Mucosa of rectum (tissue), 2 donors: ENCODE results near the gene CRYGA.
"Not testable (repeated sequence)": the region's sequence is repeated elsewhere in the genome, so short reads cannot be mapped to it uniquely, and the experiment has no call there.

ENCODE experiments used
- H3K27ac ChIP-seq, 2 donors: one replicate each; pipeline ENCODE4 v1.7.0; 2013; ENCODE audit warnings: inconsistent platforms in 2 of 2, low read depth in 2 of 2, low read length in 2 of 2
- H3K27me3 ChIP-seq, 2 donors: one replicate each; pipeline ENCODE4 v1.7.0; 2013; ENCODE audit warnings: low read length in 2 of 2; ENCODE audit not compliant: control insufficient read depth in 2 of 2, insufficient read depth in 2 of 2
- H3K36me3 ChIP-seq, 2 donors: one replicate each; pipeline ENCODE4 v1.7.0; 2013; ENCODE audit warnings: low read length in 2 of 2; ENCODE audit not compliant: control insufficient read depth in 2 of 2, insufficient read depth in 2 of 2
- H3K4me1 ChIP-seq, 2 donors: one replicate each; pipeline ENCODE4 v1.7.0; 2013; ENCODE audit warnings: low read length in 2 of 2, mild to moderate bottlenecking in 1 of 2; ENCODE audit not compliant: control insufficient read depth in 2 of 2, insufficient read depth in 2 of 2
- H3K4me3 ChIP-seq, 2 donors: one replicate each; pipeline ENCODE4 v1.7.0; 2013; ENCODE audit warnings: low read length in 2 of 2
- H3K9ac ChIP-seq, 2 donors: one replicate each; pipeline ENCODE4 v1.7.0; 2013; ENCODE audit warnings: low read length in 2 of 2, low read depth in 1 of 2, mild to moderate bottlenecking in 1 of 2
- H3K9me3 ChIP-seq, 2 donors: one replicate each; pipeline ENCODE4 v1.7.0; 2013; ENCODE audit warnings: low read length in 2 of 2; ENCODE audit not compliant: control insufficient read depth in 2 of 2
- donor health status: healthy.
- donor health status: Normal muscosa, but diverticular disease.

The CRYGA gene

DNA sequence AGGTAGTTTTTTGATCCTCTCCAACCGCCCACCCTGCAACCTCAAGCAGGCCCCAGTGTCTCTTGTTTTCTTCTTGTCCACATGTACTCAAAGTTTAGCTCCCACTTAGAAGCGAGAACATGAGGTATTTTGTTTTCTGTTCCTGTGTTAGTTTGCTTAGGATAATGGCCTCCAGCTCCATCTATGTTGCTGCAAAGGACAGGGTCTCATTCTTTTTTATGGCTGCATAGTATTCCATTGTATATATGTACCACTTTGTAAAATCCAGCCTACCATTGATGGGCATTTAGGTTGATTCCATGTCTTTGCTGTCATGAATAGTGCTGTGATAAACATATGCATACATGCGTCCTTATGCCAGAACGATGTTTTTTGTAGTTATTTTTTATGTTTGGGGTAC lies 36.3 kb downstream of the CRYGA start:
- Histone ChIP-seq H3K27ac (no peak overlapping the region), H3K9me3 (no peaks in the 10 kb centered on the region), H3K36me3 (no peaks in the 10 kb centered on the region), H3K27me3 (peaks cover 0 to 2% of the 10 kb centered on the region in 2 donors), H3K4me1 (peaks cover 0 to 7% of the 10 kb centered on the region in 2 donors), H3K4me3 (no peak overlapping the region), H3K9ac (no peak overlapping the region)

DNA sequence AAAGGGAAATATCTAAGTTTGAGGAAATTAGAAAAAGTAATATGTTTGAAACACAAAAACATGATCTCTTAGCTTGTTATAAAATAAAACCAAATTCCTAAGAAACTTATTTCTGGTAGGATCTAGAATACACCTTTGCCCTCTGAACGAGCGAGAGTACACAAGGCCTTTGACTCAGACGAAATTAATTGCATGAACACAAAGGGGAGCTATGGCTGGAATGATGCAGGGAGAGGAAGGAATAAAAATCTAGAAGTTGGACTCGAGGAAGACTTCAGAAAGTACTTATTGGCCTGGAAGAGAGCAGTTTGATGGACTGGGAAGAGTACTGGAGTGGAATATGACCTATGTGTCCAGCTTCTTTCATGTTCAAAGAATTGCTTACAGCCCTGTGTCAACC lies 38.1 kb downstream of the CRYGA start:
- no peaks in the 10 kb centered on the region for H3K9me3 ChIP-seq

DNA sequence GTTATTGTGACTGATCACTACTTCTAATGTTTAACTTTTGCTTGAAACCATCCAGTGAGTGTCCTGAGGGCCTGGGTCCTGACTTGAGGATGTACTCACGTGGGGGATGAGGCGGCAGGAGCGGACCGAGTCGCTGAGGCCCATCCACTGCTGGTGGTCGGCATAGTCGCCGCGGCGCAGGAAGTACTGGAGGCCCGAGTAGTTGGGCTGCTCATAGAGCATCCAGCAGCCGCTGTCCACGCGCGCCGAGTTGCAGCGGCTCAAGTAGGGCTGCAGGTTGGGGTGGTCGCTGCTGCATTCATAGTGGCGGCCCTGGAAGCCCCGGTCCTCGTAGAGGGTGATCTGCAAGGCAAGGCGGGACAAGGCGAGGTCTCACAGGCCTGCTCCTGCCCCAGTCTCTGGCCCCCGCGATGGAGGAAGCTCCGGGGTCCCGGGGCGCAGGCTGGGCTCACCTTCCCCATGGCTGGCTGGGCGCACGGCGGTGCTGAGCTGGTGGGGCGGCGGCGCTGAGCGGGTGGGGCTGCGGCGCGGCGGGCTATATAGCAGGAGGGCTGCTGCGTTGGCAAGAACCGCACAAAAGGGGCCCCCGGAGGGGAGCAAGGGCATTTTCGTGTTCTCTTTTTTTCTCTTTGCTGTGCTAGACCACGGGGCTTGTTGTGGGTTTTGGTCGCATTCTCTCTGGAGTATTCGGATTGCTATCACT lies 39.2 kb downstream of the CRYGA start, which contains the start of gene CRYGD:
Gene CRYGD, minus strand, starts transcription at position 512 of the 703 bp plus-strand sequence. Its CDS starts 51 bp downstream, at position 461.
- H3K4me3 ChIP-seq, H3K36me3 ChIP-seq, H3K9me3 ChIP-seq, H3K4me1 ChIP-seq, H3K27ac ChIP-seq, H3K27me3 ChIP-seq, H3K9ac ChIP-seq: not testable (repeated sequence)

More for the DNA sequence above, 38.1 kb downstream of the CRYGA start:
- peaks cover 0 to 2% of the 10 kb centered on the region in 2 donors for H3K4me1 ChIP-seq
- no peak overlapping the region for H3K27ac ChIP-seq
- peaks cover 0 to 2% of the 10 kb centered on the region in 2 donors for H3K27me3 ChIP-seq
- H3K9ac ChIP-seq: no peak overlapping the region
- H3K4me3 ChIP-seq: no peak overlapping the region
- no peaks in the 10 kb centered on the region for H3K36me3 ChIP-seq

DNA sequence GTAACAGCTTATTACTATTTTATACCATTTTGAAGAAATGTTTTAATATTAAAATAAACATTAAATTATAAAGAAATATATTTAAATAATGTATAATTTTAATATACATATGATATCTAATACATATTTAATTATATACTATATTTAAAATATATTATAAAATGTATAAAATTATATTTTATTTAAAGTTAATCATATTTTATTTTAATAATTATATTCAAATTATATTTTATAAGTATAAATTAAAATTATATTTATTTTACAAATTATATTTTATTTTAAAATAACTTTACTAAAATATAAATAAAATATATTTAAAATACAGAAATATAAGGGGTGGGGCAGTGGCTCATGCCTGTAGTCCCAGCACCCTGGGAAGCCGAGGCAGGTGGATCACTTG lies 41.1 kb downstream of the CRYGA start:
- no peaks in the 10 kb centered on the region for H3K36me3 ChIP-seq

DNA sequence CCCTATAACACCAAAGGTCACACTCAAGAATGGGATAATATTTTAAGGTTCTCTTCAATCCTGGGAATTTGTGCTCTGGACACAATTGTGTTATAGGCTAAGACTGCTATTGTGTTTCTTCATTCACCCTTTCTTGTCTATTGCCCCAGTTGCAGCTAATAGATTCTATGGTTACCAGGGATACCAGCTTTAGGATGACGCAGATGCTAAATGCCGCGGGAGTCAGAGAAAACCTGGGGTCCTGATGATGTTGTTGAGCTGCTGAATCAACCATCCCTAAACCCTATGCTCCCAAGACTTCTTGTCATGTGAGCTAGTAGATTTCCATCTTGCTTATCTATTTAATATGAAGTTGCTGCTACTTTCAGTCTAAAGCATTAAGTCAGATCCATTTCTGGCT lies 44.5 kb downstream of the CRYGA start:
- Histone ChIP-seq H3K27me3 (peaks cover 0 to 2% of the 10 kb centered on the region in 2 donors), H3K9me3 (no peaks in the 10 kb centered on the region), H3K9ac (no peak overlapping the region), H3K36me3 (no peaks in the 10 kb centered on the region), H3K27ac (no peak overlapping the region), H3K4me1 (no peaks in the 10 kb centered on the region), H3K4me3 (no peak overlapping the region)

More for the DNA sequence above, 41.1 kb downstream of the CRYGA start:
- no peaks in the 10 kb centered on the region for H3K4me1 ChIP-seq
- no peak overlapping the region for H3K27ac ChIP-seq
- no peak overlapping the region for H3K9ac ChIP-seq
- peaks cover 0 to 2% of the 10 kb centered on the region in 2 donors for H3K27me3 ChIP-seq
- H3K4me3 ChIP-seq: no peak overlapping the region
- no peaks in the 10 kb centered on the region for H3K9me3 ChIP-seq

DNA sequence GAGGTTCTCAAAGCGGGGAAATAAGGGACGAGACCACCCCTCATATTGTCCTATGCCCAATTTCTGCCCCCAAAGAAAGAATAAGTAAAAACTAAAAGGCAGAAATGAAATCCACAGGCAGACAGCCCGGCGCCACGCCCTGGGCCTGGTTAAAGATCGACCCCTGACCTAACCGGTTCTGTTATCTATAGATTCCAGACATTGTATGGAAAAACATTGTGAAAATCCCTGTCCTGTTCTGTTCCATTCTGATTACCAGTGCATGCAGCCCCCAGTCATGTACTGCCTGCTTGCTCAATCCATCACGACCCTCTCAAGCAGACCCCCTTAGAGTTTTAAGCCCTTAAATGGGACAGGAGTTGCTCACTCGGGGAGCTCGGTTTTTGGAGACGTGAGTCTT lies 46.0 kb downstream of the CRYGA start:
- H3K9me3 ChIP-seq, H3K4me1 ChIP-seq, H3K36me3 ChIP-seq, H3K27ac ChIP-seq, H3K27me3 ChIP-seq, H3K4me3 ChIP-seq, H3K9ac ChIP-seq: not testable (repeated sequence)

DNA sequence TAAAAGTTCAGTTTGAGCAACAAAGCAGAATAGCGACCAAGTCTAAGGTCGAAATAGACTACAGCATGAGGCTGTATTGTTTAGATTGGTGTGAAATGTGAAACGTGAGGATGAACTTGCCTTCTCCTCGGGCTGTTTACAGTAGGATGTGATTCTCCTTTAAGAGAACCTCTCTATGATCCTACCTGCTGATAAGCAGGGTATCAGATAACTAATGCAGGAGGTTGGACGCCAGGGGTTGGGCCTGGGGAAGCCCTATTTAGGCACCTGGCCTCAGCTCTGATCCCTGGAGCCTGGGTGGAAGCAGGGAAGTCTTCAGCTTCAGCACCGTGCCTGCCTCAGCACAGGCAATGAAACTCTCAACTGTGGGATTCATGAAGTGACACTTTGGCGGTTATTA lies 50.4 kb downstream of the CRYGA start:
- Histone ChIP-seq H3K4me3 (no peak overlapping the region), H3K36me3 (no peaks in the 10 kb centered on the region)

DNA sequence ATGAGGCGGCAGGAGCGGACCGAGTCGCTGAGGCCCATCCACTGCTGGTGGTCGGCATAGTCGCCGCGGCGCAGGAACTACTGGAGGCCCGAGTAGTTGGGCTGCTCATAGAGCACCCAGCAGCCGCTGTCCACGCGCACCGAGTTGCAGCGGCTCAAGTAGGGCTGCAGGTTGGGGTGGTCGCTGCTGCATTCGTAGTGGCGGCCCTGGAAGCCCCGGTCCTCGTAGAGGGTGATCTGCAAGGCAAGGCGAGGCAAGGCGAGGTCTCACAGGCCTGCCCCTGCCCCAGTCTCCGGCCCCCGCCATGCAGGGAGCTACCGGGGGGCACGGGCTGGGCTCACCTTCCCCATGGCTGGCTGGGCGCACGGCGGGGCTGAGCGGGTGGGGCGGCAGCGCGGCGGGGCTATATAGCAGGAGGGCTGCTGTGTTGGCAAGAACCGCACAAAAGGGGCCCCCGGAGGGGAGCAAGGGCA lies 51.1 kb downstream of the CRYGA start:
- H3K4me3 ChIP-seq, H3K36me3 ChIP-seq, H3K9me3 ChIP-seq, H3K4me1 ChIP-seq, H3K27me3 ChIP-seq, H3K27ac ChIP-seq, H3K9ac ChIP-seq: not testable (repeated sequence)

More for the DNA sequence above, 50.4 kb downstream of the CRYGA start:
- H3K9ac ChIP-seq: no peak overlapping the region
- H3K27ac ChIP-seq: no peak overlapping the region
- H3K27me3 ChIP-seq: no peaks in the 10 kb centered on the region
- no peaks in the 10 kb centered on the region for H3K4me1 ChIP-seq
- no peaks in the 10 kb centered on the region for H3K9me3 ChIP-seq
